HCT116 (cell line): ENCODE measurements around the gene OR2S2.

Experiments
- CBX3 ChIP-seq: IDR thresholded peaks from 2 replicates; pipeline ENCODE4 v1.6.1; 2012; ENCODE audit warnings: low read depth
- JUND ChIP-seq: IDR thresholded peaks from 2 replicates; pipeline ENCODE4 v1.6.1; 2012
- MAX ChIP-seq: IDR thresholded peaks from 2 replicates; pipeline ENCODE4 v1.6.1; 2012
- POLR2A ChIP-seq: IDR thresholded peaks from 2 replicates; pipeline ENCODE4 v1.7.0; 2011; ENCODE audit warnings: borderline replicate concordance; ENCODE audit not compliant: insufficient read depth, insufficient read length; ENCODE audit errors: extremely low read depth
- POLR2AphosphoS5 ChIP-seq: IDR thresholded peaks from 2 replicates; pipeline ENCODE4 v1.6.1; 2011; ENCODE audit warnings: mild to moderate bottlenecking, low read depth, low read length, moderate library complexity
- RAD21 ChIP-seq: IDR thresholded peaks from 2 replicates; pipeline ENCODE4 v1.6.1; 2012; ENCODE audit warnings: low read depth, mild to moderate bottlenecking
- SP1 ChIP-seq: IDR thresholded peaks from 2 replicates; pipeline ENCODE4 v1.6.1; 2012; ENCODE audit warnings: low read depth
- YY1 ChIP-seq: IDR thresholded peaks from 2 replicates; pipeline ENCODE4 v1.6.1; 2011; ENCODE audit warnings: low read length, low read depth, moderate library complexity, mild to moderate bottlenecking; ENCODE audit not compliant: insufficient replicate concordance; ENCODE audit errors: extremely low read depth
- ZNF274 ChIP-seq: fragments of 200-500 bp; sonication (Bioruptor generic); IDR thresholded peaks from 2 replicates; pipeline ENCODE4 v1.6.1; 2014; ENCODE audit warnings: mild to moderate bottlenecking, low read depth, low read length, inconsistent platforms
- TF ChIP-seq, protein P1 (sequence below), 3 experiments: fragments of 200-600 bp in 1 of 3; sonication (generic) in 1 of 3; IDR thresholded peaks in 2 of 3; conservative IDR thresholded peaks in 1 of 3; 2 replicates each; pipeline ENCODE4 v1.5.1; 2012 to 2017; ENCODE audit warnings: low read depth in 2 of 3, low read length in 2 of 3, antibody characterized with exemption in 1 of 3, borderline replicate concordance in 1 of 3, control low read depth in 1 of 3, mild to moderate bottlenecking in 1 of 3, mixed read lengths in 1 of 3, mixed run types in 1 of 3, moderate library complexity in 1 of 3; ENCODE audit not compliant: insufficient read depth in 1 of 3

GRCh38 chr9:35920051-35920620 is 37.8 kb downstream of the OR2S2 start:
- TF ChIP-seq POLR2A (no peak), POLR2AphosphoS5 (no peak), ZNF274 (no peak), JUND (no peak), CBX3 (no peak), SP1 (no peak), MAX (no peak), YY1 (no peak), RAD21 (no peak)
- TF ChIP-seq, protein P1, sequence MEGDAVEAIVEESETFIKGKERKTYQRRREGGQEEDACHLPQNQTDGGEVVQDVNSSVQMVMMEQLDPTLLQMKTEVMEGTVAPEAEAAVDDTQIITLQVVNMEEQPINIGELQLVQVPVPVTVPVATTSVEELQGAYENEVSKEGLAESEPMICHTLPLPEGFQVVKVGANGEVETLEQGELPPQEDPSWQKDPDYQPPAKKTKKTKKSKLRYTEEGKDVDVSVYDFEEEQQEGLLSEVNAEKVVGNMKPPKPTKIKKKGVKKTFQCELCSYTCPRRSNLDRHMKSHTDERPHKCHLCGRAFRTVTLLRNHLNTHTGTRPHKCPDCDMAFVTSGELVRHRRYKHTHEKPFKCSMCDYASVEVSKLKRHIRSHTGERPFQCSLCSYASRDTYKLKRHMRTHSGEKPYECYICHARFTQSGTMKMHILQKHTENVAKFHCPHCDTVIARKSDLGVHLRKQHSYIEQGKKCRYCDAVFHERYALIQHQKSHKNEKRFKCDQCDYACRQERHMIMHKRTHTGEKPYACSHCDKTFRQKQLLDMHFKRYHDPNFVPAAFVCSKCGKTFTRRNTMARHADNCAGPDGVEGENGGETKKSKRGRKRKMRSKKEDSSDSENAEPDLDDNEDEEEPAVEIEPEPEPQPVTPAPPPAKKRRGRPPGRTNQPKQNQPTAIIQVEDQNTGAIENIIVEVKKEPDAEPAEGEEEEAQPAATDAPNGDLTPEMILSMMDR (IDR thresholded peaks at IDR 0.05 in 2 of 3, conservative IDR thresholded peaks at IDR 0.05 in 1 of 3; ENCODE audit: borderline replicate concordance in 1 of 3, insufficient read depth in 1 of 3, low read depth in 2 of 3, low read length in 2 of 3) = no peak
